Ovary (tissue), 3 donors: ENCODE results near the gene PSENEN.

Source experiments
- CTCF ChIP-seq, 3 donors: fragments of 450-650 bp in 2 of 3; fragments of 200-600 bp in 1 of 3; IDR thresholded peaks; one replicate each; pipeline versions ENCODE4 v1.5.1 to v1.8.0; 2016 to 2022; ENCODE audit warnings: antibody characterized with exemption in 3 of 3, mild to moderate bottlenecking in 1 of 3
- EP300 ChIP-seq: sonication (generic); formaldehyde crosslinking; IDR thresholded peaks from one replicate; pipeline ENCODE4 v1.6.1; 2017; ENCODE audit warnings: antibody characterized with exemption
- POLR2A ChIP-seq: fragments of 450-650 bp; IDR thresholded peaks from one replicate; pipeline ENCODE4 v1.6.1; 2017; ENCODE audit warnings: antibody characterized with exemption, mild to moderate bottlenecking, moderate library complexity
- donor health status: DM: no; HTN: no; CAD: no.

GRCh38 chr19:35720648-35721047 is 24.8 kb upstream of the PSENEN start:
- TF ChIP-seq POLR2A: no peak
- no peak for TF ChIP-seq CTCF (IDR thresholded peaks at IDR 0.05)
- TF ChIP-seq EP300: no peak
